22Rv1 (cell line): Measurements from ENCODE around the gene COP1.

ENCODE experiments used
- H3K27ac ChIP-seq: fragments of 450-650 bp; 2 replicates; pipeline ENCODE4 v1.5.1; 2017
- ZFX ChIP-seq: fragments of 450-650 bp; IDR thresholded peaks from 2 replicates; pipeline ENCODE4 v1.6.1; 2017; ENCODE audit warnings: antibody characterized with exemption, borderline replicate concordance
- TF ChIP-seq, protein P1 (sequence below): fragments of 450-650 bp; IDR thresholded peaks from 2 replicates; pipeline ENCODE4 v1.5.1; 2017; ENCODE audit warnings: mild to moderate bottlenecking

Gene COP1

DNA sequence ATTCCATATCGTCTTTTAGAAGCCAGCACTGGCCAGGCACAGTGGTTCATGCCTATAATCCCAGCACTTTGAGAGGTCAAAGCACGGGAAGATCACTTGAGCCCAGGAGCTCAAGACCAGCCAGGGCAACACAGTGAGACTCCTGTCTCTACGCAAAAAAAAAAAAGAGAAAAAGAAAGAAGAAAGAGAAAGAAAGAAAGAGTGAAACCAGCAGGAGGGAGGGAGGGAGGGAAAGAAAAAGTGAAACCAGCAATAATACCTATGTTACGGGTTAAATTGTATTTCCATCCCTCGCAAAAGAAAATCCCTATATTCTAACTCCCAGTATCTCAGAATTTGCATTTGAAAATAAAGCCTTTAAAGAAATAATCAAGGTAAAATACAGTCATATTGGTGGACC is 10.4 kb downstream of the COP1 start:
- TF ChIP-seq ZFX: no peak
- TF ChIP-seq, protein P1, sequence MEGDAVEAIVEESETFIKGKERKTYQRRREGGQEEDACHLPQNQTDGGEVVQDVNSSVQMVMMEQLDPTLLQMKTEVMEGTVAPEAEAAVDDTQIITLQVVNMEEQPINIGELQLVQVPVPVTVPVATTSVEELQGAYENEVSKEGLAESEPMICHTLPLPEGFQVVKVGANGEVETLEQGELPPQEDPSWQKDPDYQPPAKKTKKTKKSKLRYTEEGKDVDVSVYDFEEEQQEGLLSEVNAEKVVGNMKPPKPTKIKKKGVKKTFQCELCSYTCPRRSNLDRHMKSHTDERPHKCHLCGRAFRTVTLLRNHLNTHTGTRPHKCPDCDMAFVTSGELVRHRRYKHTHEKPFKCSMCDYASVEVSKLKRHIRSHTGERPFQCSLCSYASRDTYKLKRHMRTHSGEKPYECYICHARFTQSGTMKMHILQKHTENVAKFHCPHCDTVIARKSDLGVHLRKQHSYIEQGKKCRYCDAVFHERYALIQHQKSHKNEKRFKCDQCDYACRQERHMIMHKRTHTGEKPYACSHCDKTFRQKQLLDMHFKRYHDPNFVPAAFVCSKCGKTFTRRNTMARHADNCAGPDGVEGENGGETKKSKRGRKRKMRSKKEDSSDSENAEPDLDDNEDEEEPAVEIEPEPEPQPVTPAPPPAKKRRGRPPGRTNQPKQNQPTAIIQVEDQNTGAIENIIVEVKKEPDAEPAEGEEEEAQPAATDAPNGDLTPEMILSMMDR: no peak
- H3K27ac ChIP-seq: no peak overlapping the region

GRCh38 chr1:176195547-176195946 is 11.5 kb downstream of the COP1 start:
- TF ChIP-seq, protein P1: no peak
- TF ChIP-seq ZFX: no peak

DNA sequence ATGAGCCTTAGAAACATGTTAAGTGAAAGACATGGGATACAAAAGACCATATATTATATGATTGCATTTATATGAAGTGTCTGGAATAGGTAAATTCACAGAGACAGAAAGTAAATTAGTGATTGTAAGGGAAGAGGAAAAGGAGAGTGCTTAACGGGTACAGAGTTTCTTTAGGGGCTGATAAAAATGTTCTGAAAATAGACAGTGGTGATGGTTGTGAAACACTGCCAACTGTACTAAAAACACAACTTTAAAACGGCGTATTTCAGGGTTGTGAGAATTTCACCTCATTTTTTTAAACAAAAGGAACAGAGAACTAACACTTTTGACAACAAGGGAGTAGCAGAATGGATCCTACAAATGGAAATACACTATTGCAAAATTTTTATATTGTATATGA is 13.4 kb downstream of the COP1 start:
- no peak overlapping the region for H3K27ac ChIP-seq

More at GRCh38 chr1:176195547-176195946, 11.5 kb downstream of the COP1 start:
- H3K27ac ChIP-seq: no peak overlapping the region

DNA sequence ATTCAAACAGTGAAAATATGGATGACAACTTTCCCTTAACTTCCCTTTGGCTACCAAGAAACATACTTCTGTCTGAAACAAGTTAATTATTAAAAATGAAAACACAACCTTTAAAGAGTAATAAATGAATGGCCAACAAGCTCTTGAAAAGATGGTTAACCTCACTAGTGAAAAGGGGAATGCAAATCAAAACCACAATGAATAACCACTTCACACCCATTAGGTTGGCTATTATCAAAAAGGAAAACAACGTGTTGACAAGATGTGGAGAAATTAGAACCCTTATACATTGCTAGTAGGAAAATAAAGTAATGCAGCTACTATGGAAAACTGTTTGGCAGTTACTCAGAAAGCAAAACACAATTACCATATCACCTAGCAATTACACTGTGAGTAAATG is 14.1 kb downstream of the COP1 start:
- no peak for TF ChIP-seq ZFX
- TF ChIP-seq, protein P1: no peak
- H3K27ac ChIP-seq: no peak overlapping the region

More for the DNA sequence above, 13.4 kb downstream of the COP1 start:
- TF ChIP-seq, protein P1: no peak
- no peak for TF ChIP-seq ZFX

GRCh38 chr1:176188604-176189003 is 18.5 kb downstream of the COP1 start:
- no peak for TF ChIP-seq ZFX
- TF ChIP-seq, protein P1: no peak
- H3K27ac ChIP-seq: no peak overlapping the region

- TF ChIP-seq, protein P1: no peak
- no peak overlapping the region for H3K27ac ChIP-seq
Observed at GRCh38 chr1:176187001-176187400, 20.1 kb downstream of the COP1 start.

- H3K27ac ChIP-seq: no peak overlapping the region
- TF ChIP-seq ZFX: no peak
- TF ChIP-seq, protein P1: no peak
Observed at GRCh38 chr1:176183618-176184017, 23.5 kb downstream of the COP1 start.
